Coronary artery (tissue), 2 donors: ENCODE measurements around the gene SOX9.

Source experiments
- DNase-seq: peaks from one replicate; pipeline ENCODE4 v3.0.0-alpha.2; 2017; ENCODE audit warnings: low spot score
- H3K27ac ChIP-seq, 2 donors: fragments of 200-600 bp; sonication (generic); one replicate each; pipeline ENCODE4 v1.5.1; 2016 to 2019
- H3K4me3 ChIP-seq: fragments of 200-600 bp; sonication (generic); 2 replicates; pipeline ENCODE4 v1.5.1; 2016; ENCODE audit warnings: mild to moderate bottlenecking, moderate library complexity
- CTCF ChIP-seq: fragments of 200-600 bp; sonication (generic); IDR thresholded peaks from one replicate; pipeline ENCODE4 v1.5.1; 2019; ENCODE audit warnings: antibody characterized with exemption

Gene SOX9

GRCh38 chr17:72164158-72164739, 43.4 kb downstream of the SOX9 start:
- no peak for TF ChIP-seq CTCF
- no peak for DNase-seq
- H3K27ac ChIP-seq = no peak overlapping the region

GRCh38 chr17:72165192-72165866, 44.5 kb downstream of the SOX9 start:
- no peak for DNase-seq
- no peak for TF ChIP-seq CTCF
- no peak overlapping the region for H3K4me3 ChIP-seq
- H3K27ac ChIP-seq = no peak overlapping the region

More at GRCh38 chr17:72164158-72164739, 43.4 kb downstream of the SOX9 start:
- no peak overlapping the region for H3K4me3 ChIP-seq

- no peak for DNase-seq
- TF ChIP-seq CTCF = no peak
- Histone ChIP-seq H3K27ac (no peak overlapping the region), H3K4me3 (no peak overlapping the region)
Measured at GRCh38 chr17:72165867-72166439, 45.1 kb downstream of the SOX9 start.

GRCh38 chr17:72167593-72167992, 46.8 kb downstream of the SOX9 start:
- no peak overlapping the region for H3K27ac ChIP-seq
- DNase-seq = no peak
- TF ChIP-seq CTCF = no peak
- H3K4me3 ChIP-seq = no peak overlapping the region

GRCh38 chr17:72169823-72170222, 49.0 kb downstream of the SOX9 start:
- H3K4me3 ChIP-seq = no peak overlapping the region
- H3K27ac ChIP-seq = no peak overlapping the region
- DNase-seq = no peak
- no peak for TF ChIP-seq CTCF

- no peak for DNase-seq
- Histone ChIP-seq H3K27ac (no peak overlapping the region), H3K4me3 (no peak overlapping the region)
- no peak for TF ChIP-seq CTCF
Measured at GRCh38 chr17:72171703-72172667, 51.2 kb downstream of the SOX9 start.
